Measurements from ENCODE around the gene CGNL1. TPM values are rescaled to one million over a fixed set of nuclear protein-coding genes. Genes with fewer than 3 reads are reported as not detected.

CGNL1 gene, protein sequence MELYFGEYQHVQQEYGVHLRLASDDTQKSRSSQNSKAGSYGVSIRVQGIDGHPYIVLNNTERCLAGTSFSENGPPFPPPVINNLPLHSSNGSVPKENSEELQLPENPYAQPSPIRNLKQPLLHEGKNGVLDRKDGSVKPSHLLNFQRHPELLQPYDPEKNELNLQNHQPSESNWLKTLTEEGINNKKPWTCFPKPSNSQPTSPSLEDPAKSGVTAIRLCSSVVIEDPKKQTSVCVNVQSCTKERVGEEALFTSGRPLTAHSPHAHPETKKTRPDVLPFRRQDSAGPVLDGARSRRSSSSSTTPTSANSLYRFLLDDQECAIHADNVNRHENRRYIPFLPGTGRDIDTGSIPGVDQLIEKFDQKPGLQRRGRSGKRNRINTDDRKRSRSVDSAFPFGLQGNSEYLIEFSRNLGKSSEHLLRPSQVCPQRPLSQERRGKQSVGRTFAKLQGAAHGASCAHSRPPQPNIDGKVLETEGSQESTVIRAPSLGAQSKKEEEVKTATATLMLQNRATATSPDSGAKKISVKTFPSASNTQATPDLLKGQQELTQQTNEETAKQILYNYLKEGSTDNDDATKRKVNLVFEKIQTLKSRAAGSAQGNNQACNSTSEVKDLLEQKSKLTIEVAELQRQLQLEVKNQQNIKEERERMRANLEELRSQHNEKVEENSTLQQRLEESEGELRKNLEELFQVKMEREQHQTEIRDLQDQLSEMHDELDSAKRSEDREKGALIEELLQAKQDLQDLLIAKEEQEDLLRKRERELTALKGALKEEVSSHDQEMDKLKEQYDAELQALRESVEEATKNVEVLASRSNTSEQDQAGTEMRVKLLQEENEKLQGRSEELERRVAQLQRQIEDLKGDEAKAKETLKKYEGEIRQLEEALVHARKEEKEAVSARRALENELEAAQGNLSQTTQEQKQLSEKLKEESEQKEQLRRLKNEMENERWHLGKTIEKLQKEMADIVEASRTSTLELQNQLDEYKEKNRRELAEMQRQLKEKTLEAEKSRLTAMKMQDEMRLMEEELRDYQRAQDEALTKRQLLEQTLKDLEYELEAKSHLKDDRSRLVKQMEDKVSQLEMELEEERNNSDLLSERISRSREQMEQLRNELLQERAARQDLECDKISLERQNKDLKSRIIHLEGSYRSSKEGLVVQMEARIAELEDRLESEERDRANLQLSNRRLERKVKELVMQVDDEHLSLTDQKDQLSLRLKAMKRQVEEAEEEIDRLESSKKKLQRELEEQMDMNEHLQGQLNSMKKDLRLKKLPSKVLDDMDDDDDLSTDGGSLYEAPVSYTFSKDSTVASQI
- 0.46 to 0.79 TPM (median 0.56 TPM) in 5 replicates for total RNA-seq (2022; extraction: Qiagen RNA extraction)

DNA sequence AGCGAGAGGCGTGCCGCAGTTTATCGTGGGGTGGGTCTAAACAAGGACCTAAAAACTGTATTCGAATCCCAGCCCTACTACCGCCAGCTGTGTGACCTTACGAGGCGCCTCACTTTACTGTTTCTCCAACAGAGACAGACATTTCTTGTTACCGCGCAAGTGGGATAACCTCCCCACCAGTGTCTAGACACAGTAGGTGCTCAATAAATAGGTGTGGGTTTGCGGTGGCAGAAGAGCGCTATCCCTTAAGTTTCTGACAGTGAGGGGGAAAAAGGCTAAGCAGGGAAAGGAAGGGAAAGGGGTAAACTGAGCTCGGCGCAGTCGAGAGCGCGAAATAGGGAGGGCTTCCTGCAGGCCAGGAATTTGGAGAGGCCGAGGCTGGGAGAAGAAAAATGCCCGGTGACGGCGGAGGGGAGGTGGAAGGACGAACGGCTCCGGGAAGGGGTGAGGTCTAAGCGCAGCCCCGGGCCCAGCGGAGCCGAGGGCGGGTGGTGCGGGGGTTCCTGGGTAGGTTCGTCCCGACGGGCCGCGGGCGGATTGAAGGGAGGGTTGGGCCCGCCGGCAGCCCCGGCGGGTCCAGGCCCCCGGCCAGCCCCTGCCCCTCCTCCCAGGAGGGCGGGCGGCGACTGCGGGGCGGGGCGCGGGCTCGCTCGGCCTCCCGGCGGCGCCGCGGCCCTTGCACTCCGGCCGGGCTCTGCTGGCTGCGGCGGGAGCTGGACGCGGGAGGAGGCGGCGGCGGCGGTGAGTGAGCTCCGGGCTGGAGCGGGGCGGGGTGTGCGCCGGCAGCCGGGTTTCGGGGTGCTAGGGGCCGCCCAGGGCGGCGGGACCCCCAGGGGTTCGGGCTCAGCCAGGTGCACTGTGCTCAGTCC, at the start of gene CGNL1:
Gene CGNL1 (plus strand): TSS at position 679 of the 869 bp plus-strand sequence. CDS start 61,495 bp downstream, outside the sequence.

DNA sequence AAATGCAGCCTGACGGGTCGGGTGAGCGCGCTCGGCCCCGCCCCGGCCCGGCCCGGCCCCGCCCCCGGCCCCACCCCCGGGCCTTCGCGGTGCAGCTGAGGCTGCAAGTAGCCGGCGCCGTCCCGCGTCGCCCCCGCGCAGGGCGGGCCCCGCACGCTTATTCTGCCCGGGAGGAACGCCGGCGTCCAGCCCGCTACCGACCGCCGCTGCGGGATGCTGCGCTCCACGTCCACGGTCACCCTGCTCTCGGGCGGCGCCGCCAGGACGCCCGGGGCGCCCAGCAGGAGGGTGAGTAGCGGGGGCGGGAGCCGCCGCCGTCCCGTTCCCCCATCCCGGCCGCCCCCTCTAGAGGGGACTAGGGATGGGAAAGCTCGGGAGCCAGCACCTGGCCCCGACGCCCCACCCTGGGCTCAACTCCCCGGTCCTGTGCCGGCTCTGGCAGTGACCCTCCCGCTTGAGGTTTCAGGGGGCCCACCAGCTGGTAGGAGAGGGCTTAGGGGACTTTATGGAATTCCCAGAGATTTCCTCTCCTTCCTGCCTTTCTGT, 215.6 kb downstream of the CGNL1 start, which contains the start of gene MYZAP:
Gene MYZAP (plus strand): TSS at position 83 of the 546 bp plus-strand sequence. CDS start 131 bp downstream, at position 214.

Other genes with a start within 250 kb of the CGNL1 start
- 1.3 to 1.5 TPM (median 1.4 TPM) in 5 replicates for gene MYZAP, start 215.4 kb downstream of the CGNL1 start, total RNA-seq (2022; extraction: Qiagen RNA extraction)